SU-DHL-6 (cell line): Measurements from ENCODE around the gene CAP1.

Experiments
- H2AFZ ChIP-seq: fragments of 200-600 bp; sonication (generic); 2 replicates; pipeline ENCODE4 v1.6.1; 2014; ENCODE audit warnings: low read depth, mild to moderate bottlenecking, moderate library complexity, mixed read lengths, antibody characterized with exemption, low read length; ENCODE audit not compliant: severe bottlenecking
- H3F3A ChIP-seq: fragments of 200-600 bp; shearing (Covaris generic); 2 replicates; pipeline ENCODE4 v1.6.0; 2016; ENCODE audit warnings: antibody characterized with exemption, mild to moderate bottlenecking; ENCODE audit not compliant: insufficient read depth
- H3K27ac ChIP-seq: fragments of 200-600 bp; sonication (generic); 2 replicates; pipeline ENCODE4 v1.5.1; 2016; ENCODE audit warnings: low read depth, mild to moderate bottlenecking, low read length, moderate library complexity, mixed read lengths
- H3K27me3 ChIP-seq: fragments of 200-600 bp; sonication (generic), shearing (Covaris generic); 2 replicates; pipeline ENCODE4 v1.6.0; 2014; ENCODE audit warnings: mild to moderate bottlenecking, low read length
- H3K36me3 ChIP-seq: fragments of 200-600 bp; sonication (generic); 2 replicates; pipeline ENCODE4 v1.6.1; 2014; ENCODE audit warnings: mild to moderate bottlenecking, low read length, mixed read lengths
- H3K4me2 ChIP-seq: fragments of 300-600, 200-600 bp; shearing (Covaris generic), sonication (generic); 2 replicates; pipeline ENCODE4 v1.6.0; 2014; ENCODE audit warnings: low read length, low read depth, mild to moderate bottlenecking; ENCODE audit not compliant: poor library complexity, severe bottlenecking
- H3K4me3 ChIP-seq: fragments of 200-600 bp; sonication (generic); 2 replicates; pipeline ENCODE4 v1.5.1; 2014; ENCODE audit warnings: antibody characterized with exemption, low read length, mild to moderate bottlenecking, mixed read lengths; ENCODE audit not compliant: insufficient read depth, poor library complexity, severe bottlenecking
- H3K79me2 ChIP-seq: fragments of 200-600 bp; sonication (generic); 2 replicates; pipeline ENCODE4 v1.6.1; 2014; ENCODE audit warnings: mild to moderate bottlenecking, low read length, moderate library complexity; ENCODE audit not compliant: insufficient read depth
- H3K9ac ChIP-seq: fragments of 200-600 bp; sonication (generic); 2 replicates; pipeline ENCODE4 v1.7.0; 2014; ENCODE audit warnings: mild to moderate bottlenecking, low read length
- H3K9me2 ChIP-seq: fragments of 200-600 bp; sonication (generic); replicated peaks from 2 replicates; pipeline ENCODE4 v1.6.1; 2014; ENCODE audit warnings: low read length; ENCODE audit not compliant: insufficient read depth
- H3K9me3 ChIP-seq: fragments of 200-600 bp; sonication (generic); 2 replicates; pipeline ENCODE4 v1.6.1; 2014; ENCODE audit warnings: low read length, mixed read lengths; ENCODE audit not compliant: insufficient read depth
- H4K20me1 ChIP-seq: fragments of 200-600 bp; sonication (generic); 2 replicates; pipeline ENCODE4 v1.6.1; 2014; ENCODE audit warnings: low read depth, mild to moderate bottlenecking, antibody characterized with exemption, low read length, moderate library complexity, mixed read lengths
- CTCF ChIP-seq: fragments of 200-600 bp; sonication (generic); IDR thresholded peaks from one replicate; pipeline ENCODE4 v1.5.1; 2017; ENCODE audit warnings: antibody characterized with exemption, mild to moderate bottlenecking, low read length, moderate library complexity; ENCODE audit not compliant: insufficient read depth, poor library complexity, severe bottlenecking
- EZH2phosphoT487 ChIP-seq: fragments of 200-600 bp; sonication (generic), shearing (Covaris generic); conservative IDR thresholded peaks from 2 replicates; pipeline ENCODE4 v1.6.1; 2018; ENCODE audit warnings: mild to moderate bottlenecking, antibody characterized with exemption, low read length, moderate library complexity, mixed read lengths

The CAP1 gene

DNA sequence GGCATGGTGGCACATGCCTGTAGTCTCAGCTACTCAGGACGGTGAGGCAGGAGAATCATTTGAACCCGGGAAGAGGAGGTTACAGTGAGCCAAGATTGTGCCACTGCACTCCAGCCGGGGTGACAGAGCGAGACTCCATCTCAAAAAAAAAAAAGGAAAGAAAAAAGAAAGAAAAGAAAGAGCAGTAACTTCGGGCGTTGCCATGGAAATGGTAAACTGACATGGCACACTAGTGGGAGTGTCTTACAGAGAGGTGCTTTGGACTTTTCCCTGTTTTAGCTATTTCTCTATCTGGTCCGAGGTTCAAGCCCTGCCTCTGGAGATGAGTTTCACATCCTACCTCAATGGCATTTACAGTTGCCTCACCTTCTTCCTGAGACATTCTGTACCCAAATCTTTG lies 79.6 kb downstream of the CAP1 start:
- no peaks in the 10 kb centered on the region for H3K9me2 ChIP-seq
- no peaks in the 10 kb centered on the region for H3K9me3 ChIP-seq
- no peaks in the 10 kb centered on the region for H3K79me2 ChIP-seq
- no peaks in the 10 kb centered on the region for H3K27me3 ChIP-seq
- H3K9ac ChIP-seq, result no peak overlapping the region
- H3K4me2 ChIP-seq, result no peak overlapping the region
- H3K4me3 ChIP-seq, result no peak overlapping the region
- no peak overlapping the region for H2AFZ ChIP-seq
- H3K36me3 ChIP-seq, result no peaks in the 10 kb centered on the region
- no peaks in the 10 kb centered on the region for H4K20me1 ChIP-seq
- TF ChIP-seq CTCF (no peak), EZH2phosphoT487 (no peak)
- H3K27ac ChIP-seq, result no peak overlapping the region
- H3F3A ChIP-seq, result no peaks in the 10 kb centered on the region
